Inflammatory macrophage (primary cell): ENCODE measurements around the gene C10orf95.

Experiments used
- DNase-seq, 2 donors: peaks; one replicate each; pipeline ENCODE4 v3.0.0-alpha.2; 2020 to 2022

C10orf95 gene

GRCh38 chr10:102400598-102401341, 50.6 kb downstream of the C10orf95 start:
- DNase-seq = no peak

- DNase-seq = no peak
Observed at GRCh38 chr10:102400076-102400475, 51.3 kb downstream of the C10orf95 start.
